Sigmoid colon (tissue), 4 donors: Measurements from ENCODE around the gene SNRNP35.

ENCODE experiments used
- EP300 ChIP-seq, 4 donors: sonication (generic); formaldehyde crosslinking; IDR thresholded peaks; one replicate each; pipeline ENCODE4 v1.6.1; 2017; ENCODE audit warnings: antibody characterized with exemption in 4 of 4
- POLR2A ChIP-seq, 2 donors: fragments of 450-650 bp; IDR thresholded peaks; one replicate each; pipeline ENCODE4 v1.6.1; 2016; ENCODE audit warnings: antibody characterized with exemption in 2 of 2, mild to moderate bottlenecking in 2 of 2, moderate library complexity in 2 of 2
- POLR2AphosphoS5 ChIP-seq, 4 donors: sonication (generic); formaldehyde crosslinking; IDR thresholded peaks; one replicate each; pipeline ENCODE4 v1.6.1; 2017; ENCODE audit warnings: antibody characterized with exemption in 4 of 4
- TF ChIP-seq, protein P1 (sequence below), 4 experiments: fragments of 450-650 bp in 3 of 4; fragments of 200-600 bp in 1 of 4; IDR thresholded peaks; one replicate each; pipeline ENCODE4 v1.5.1; 2016 to 2019; ENCODE audit warnings: antibody characterized with exemption in 4 of 4, mild to moderate bottlenecking in 3 of 4, moderate library complexity in 2 of 4

GRCh38 chr12:123479442-123480180 is 21.7 kb downstream of the SNRNP35 start:
- TF ChIP-seq, protein P1, sequence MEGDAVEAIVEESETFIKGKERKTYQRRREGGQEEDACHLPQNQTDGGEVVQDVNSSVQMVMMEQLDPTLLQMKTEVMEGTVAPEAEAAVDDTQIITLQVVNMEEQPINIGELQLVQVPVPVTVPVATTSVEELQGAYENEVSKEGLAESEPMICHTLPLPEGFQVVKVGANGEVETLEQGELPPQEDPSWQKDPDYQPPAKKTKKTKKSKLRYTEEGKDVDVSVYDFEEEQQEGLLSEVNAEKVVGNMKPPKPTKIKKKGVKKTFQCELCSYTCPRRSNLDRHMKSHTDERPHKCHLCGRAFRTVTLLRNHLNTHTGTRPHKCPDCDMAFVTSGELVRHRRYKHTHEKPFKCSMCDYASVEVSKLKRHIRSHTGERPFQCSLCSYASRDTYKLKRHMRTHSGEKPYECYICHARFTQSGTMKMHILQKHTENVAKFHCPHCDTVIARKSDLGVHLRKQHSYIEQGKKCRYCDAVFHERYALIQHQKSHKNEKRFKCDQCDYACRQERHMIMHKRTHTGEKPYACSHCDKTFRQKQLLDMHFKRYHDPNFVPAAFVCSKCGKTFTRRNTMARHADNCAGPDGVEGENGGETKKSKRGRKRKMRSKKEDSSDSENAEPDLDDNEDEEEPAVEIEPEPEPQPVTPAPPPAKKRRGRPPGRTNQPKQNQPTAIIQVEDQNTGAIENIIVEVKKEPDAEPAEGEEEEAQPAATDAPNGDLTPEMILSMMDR (IDR thresholded peaks at IDR 0.05): no peak
- TF ChIP-seq POLR2A (IDR thresholded peaks at IDR 0.05): peak in 1 of 2 donors; percentile 9
- TF ChIP-seq POLR2AphosphoS5 (IDR thresholded peaks at IDR 0.05): peak in 2 of 4 donors; percentile 39 to 54
- TF ChIP-seq EP300 (IDR thresholded peaks at IDR 0.05): no peak
